ENCODE data around the gene MAPKBP1. TPM values are rescaled to one million over a fixed set of nuclear protein-coding genes. Genes with fewer than 3 reads are reported as not detected.

MAPKBP1 gene
- total RNA-seq, 1 experiment from 2014 or later: 14.7 TPM

- in situ Hi-C loops (cut with HindIII; ENCODE audit: low pct_unique_long_range_greater_than_20kb, low sequenced_read_pairs): no loop called here
- no peak for DNase-seq (ENCODE audit: low read depth, low spot score)
Observed at GRCh38 chr15:41778521-41778920, 4.2 kb downstream of the MAPKBP1 start.

GRCh38 chr15:41779662-41780157 is 5.4 kb downstream of the MAPKBP1 start:
- in situ Hi-C loops (cut with HindIII; ENCODE audit: low pct_unique_long_range_greater_than_20kb, low sequenced_read_pairs): no loop called here
- DNase-seq (ENCODE audit: low read depth, low spot score): no peak

- in situ Hi-C loops (cut with HindIII; ENCODE audit: low pct_unique_long_range_greater_than_20kb, low sequenced_read_pairs): no loop called here
- peak; percentile 87 for DNase-seq (ENCODE audit: low read depth, low spot score)
Observed at GRCh38 chr15:41780266-41780665, 6.0 kb downstream of the MAPKBP1 start.

- DNase-seq (ENCODE audit: low read depth, low spot score): peak; percentile 60
- in situ Hi-C loops (cut with HindIII; ENCODE audit: low pct_unique_long_range_greater_than_20kb, low sequenced_read_pairs): no loop called here
Observed at GRCh38 chr15:41780727-41781126, 6.4 kb downstream of the MAPKBP1 start.

- DNase-seq (ENCODE audit: low read depth, low spot score): no peak
- in situ Hi-C loops (cut with HindIII; ENCODE audit: low pct_unique_long_range_greater_than_20kb, low sequenced_read_pairs): no loop called here
Observed at GRCh38 chr15:41782371-41783282, 8.3 kb downstream of the MAPKBP1 start.

- DNase-seq (ENCODE audit: low read depth, low spot score): no peak
- in situ Hi-C loops (cut with HindIII; ENCODE audit: low pct_unique_long_range_greater_than_20kb, low sequenced_read_pairs): no loop called here
Observed at GRCh38 chr15:41783296-41783695, 9.0 kb downstream of the MAPKBP1 start.

GRCh38 chr15:41788262-41788661 is 14.0 kb downstream of the MAPKBP1 start:
- in situ Hi-C loops (cut with HindIII; ENCODE audit: low pct_unique_long_range_greater_than_20kb, low sequenced_read_pairs): no loop called here

GRCh38 chr15:41789236-41789635 is 15.0 kb downstream of the MAPKBP1 start:
- in situ Hi-C loops (cut with HindIII; ENCODE audit: low pct_unique_long_range_greater_than_20kb, low sequenced_read_pairs): no loop called here
- DNase-seq (ENCODE audit: low read depth, low spot score): peak; percentile 77

More at GRCh38 chr15:41788262-41788661, 14.0 kb downstream of the MAPKBP1 start:
- DNase-seq (ENCODE audit: low read depth, low spot score): no peak

- peak; percentile 41 for DNase-seq (ENCODE audit: low read depth, low spot score)
- in situ Hi-C loops (cut with HindIII; ENCODE audit: low pct_unique_long_range_greater_than_20kb, low sequenced_read_pairs): no loop called here
Observed at GRCh38 chr15:41789662-41790061, 15.4 kb downstream of the MAPKBP1 start.

GRCh38 chr15:41790169-41790568 is 15.9 kb downstream of the MAPKBP1 start:
- DNase-seq (ENCODE audit: low read depth, low spot score): no peak
- in situ Hi-C loops (cut with HindIII; ENCODE audit: low pct_unique_long_range_greater_than_20kb, low sequenced_read_pairs): no loop called here

GRCh38 chr15:41790756-41791546 is 16.7 kb downstream of the MAPKBP1 start:
- in situ Hi-C loops (cut with HindIII; ENCODE audit: low pct_unique_long_range_greater_than_20kb, low sequenced_read_pairs): no loop called here
- DNase-seq (ENCODE audit: low read depth, low spot score): no peak

- DNase-seq (ENCODE audit: low read depth, low spot score): no peak
- in situ Hi-C loops (cut with HindIII; ENCODE audit: low pct_unique_long_range_greater_than_20kb, low sequenced_read_pairs): no loop called here
Observed at GRCh38 chr15:41791547-41791937, 17.3 kb downstream of the MAPKBP1 start.

GRCh38 chr15:41792000-41792637 is 17.8 kb downstream of the MAPKBP1 start:
- no peak for DNase-seq (ENCODE audit: low read depth, low spot score)
- in situ Hi-C loops (cut with HindIII; ENCODE audit: low pct_unique_long_range_greater_than_20kb, low sequenced_read_pairs): no loop called here

- in situ Hi-C loops (cut with HindIII; ENCODE audit: low pct_unique_long_range_greater_than_20kb, low sequenced_read_pairs): no loop called here
- DNase-seq (ENCODE audit: low read depth, low spot score): no peak
Observed at GRCh38 chr15:41794081-41794480, 19.8 kb downstream of the MAPKBP1 start.

GRCh38 chr15:41795996-41796856 is 21.9 kb downstream of the MAPKBP1 start:
- in situ Hi-C loops (cut with HindIII; ENCODE audit: low pct_unique_long_range_greater_than_20kb, low sequenced_read_pairs): no loop called here
- DNase-seq (ENCODE audit: low read depth, low spot score): no peak

- in situ Hi-C loops (cut with HindIII; ENCODE audit: low pct_unique_long_range_greater_than_20kb, low sequenced_read_pairs): no loop called here
- no peak for DNase-seq (ENCODE audit: low read depth, low spot score)
Observed at GRCh38 chr15:41797201-41797944, 23.1 kb downstream of the MAPKBP1 start.
